Measurements from ENCODE around the gene MYO5C.

The MYO5C gene

DNA sequence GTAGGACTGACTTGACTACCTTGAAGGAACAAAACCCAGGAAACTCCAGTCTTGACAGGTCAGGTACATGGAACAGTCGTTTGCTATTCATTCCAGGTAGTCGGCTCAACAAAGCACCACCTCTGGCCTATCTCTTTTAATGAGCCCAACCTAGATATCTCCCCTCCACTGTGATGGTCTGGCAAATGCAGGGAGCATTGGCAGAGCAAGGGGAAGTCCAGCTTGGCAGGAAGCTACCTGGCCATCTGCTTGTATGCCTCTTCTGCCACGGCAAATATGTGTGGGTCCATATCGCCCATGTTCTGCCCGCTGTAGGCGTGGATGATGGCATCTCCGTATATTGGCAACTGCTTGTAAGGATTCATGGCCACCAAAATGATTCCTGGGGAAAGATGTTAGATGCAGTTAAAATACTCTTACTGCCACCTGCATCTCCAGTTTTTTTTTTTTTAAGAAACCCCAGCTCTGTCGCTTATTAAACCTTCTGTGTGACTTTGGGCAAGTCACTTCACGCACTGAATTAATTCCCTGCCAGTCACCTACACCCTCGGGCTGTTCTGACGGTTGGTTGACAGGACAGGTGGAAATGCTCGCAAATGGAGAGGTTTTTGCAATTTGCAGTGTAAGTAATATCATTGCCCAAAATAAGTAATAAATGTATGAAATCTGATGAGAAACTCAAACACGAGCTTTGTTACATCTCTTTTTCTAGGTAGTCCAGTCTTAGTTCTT is 16.8 kb downstream of the MYO5C start:
- no peak for DNase-seq (ENCODE audit: low read depth in 1 of 2, low spot score in 1 of 2)

DNA sequence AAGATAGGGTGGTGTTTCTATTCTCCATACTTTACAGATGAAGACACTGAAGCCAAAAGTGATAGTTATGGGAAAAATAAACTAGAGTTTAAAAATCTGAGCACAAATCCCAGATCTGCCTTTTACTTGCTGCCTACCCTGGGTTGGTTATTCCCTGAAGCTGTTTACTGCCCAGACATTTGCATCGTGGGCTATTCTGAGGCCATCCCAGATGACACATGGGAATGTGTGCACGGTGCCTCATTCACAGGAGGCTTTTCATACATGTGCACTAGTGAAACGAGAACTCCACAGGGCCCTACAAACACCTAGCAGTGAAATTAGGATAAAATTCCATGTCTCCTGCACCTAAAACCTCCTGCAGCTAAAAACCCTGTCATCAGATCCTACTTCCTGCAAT is 17.5 kb downstream of the MYO5C start:
- no peak for DNase-seq (ENCODE audit: low read depth in 1 of 2, low spot score in 1 of 2)

DNA sequence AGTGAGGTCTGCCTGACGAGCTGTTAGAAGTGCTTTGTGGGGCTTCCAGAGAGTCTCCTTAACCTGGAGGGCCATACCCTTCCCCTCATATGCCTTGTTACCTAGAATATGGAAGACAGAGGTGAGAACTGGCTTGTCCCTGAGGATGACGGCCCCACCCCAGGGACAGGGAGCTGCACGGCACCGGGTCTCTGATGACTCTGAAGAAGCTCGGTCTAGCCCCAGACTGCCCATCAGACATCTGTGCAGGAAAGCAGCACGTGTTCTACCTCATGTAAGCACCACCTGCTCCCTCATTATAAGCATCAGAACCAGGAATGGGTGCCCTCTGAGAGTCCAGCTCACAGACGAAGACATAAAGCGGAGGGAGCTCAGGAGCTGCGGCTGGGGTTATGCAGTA is 18.0 kb downstream of the MYO5C start:
- DNase-seq (ENCODE audit: low read depth in 1 of 2, low spot score in 1 of 2) = no peak

DNA sequence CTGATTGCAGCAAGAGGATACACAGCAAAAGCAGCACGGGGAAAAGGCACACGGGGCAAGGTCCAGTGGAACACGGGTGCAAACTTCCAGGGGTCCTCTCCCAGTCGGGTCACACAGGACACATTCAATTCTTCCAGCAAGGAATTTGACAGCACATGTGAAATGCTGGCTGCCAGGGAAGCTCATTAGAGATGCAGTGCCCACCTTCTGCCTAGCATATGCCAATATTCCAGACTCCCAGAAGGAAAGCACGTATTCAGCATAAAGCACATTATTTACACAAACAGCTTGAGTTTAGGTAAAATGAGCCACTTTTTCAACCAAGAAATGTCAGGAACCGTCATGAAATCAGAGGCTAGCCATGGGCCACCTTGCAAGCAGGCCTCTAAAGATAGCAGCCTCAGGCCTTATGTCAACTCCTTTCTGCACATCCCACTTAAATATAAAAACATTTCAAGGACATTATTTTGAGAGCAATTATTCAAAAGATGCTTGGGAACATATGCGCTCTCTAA is 19.3 kb downstream of the MYO5C start:
- DNase-seq (ENCODE audit: low read depth in 1 of 2, low spot score in 1 of 2) = no peak

DNA sequence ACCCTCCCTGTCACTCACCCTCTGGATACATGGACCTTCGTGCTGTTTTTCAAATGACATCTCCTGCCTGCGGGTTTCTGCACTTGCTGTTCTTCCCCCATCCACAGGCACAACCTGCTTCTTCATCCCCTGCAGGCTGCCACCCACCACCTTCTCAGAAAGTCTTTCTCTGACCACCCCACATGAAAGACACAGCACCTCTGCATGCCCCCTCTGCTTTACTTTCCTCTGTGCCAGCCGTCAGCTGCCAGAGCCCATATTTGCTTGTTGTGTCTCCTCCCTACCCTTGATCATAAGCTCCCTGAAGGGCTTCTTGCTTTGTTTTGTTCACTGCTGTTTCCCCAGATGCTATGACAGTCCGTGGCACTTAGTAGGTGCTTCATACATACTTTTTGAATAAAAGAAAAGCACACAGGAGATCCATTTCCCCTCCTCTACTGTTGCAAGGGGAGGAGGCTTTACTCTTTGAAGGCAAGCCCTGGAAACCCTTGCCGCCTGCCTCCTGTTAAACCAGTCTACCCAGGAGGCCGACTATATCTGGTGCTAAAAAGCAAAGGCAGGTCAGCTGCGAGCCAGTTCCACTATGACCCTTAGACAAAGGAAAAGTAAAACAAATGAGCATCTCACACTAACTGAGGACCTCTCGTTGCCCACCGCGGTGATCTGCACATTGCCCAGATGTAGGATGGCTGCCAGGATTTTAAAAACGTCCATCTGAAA is 31.9 kb downstream of the MYO5C start:
- no peak for DNase-seq (ENCODE audit: low read depth in 1 of 2, low spot score in 1 of 2)

DNA sequence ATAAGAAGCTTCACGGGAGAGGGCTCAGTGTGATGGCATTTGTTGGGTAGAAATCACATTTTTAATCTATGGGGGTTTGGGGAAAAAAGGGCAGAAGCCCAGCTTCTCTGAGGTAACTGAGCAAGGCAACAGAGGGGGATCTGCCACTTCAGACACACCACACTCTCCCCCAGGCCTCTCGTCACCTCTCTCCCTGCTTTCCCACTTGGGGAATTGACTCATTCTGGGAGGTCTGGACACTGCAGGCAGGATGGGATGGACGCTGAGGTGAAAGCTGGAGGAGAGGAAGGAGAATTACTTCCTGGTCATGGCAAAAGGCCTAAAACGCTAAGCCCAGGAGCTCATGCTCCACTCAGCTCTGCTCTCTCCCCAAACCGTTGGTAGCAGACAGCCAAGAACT is 33.2 kb downstream of the MYO5C start:
- DNase-seq (ENCODE audit: low read depth in 1 of 2, low spot score in 1 of 2) = no peak

DNA sequence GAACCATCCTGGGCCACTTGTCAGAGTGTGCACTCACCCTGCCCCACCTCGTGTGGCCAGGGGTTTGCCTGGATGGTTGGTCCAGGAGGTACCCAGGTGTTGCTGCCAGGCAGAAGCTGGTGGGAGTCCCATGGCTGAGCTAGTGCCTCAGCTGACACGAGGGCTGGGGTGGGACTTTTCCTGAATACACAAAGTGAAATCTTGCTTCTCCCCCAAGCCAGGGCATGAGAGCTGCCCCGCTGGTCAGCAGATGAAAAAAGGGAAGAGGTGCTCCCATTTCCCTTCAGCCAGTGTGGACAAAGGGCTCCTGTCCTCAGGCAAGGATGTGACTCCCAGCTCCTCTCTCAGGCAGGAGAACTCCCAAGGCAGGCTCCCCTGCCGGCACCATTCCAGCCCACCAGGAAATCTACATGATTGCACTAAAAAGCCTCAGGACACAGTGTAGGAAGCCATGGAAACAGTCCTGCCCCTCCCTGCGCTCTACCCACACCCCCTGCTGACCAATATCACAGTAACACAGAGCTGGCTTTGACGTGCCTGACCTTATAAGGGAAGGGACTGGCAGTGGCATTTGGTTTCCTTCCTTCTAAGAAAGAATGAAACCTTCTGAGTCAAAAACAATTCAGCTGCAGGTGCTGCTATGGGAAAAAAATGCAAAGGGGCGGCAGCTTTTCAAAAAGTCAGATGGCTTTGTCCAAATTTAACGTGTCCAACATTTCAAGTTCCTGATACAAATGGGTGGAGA is 33.9 kb downstream of the MYO5C start:
- peak in 1 of 2 donors; percentile 47 for DNase-seq (ENCODE audit: low read depth in 1 of 2, low spot score in 1 of 2)

DNA sequence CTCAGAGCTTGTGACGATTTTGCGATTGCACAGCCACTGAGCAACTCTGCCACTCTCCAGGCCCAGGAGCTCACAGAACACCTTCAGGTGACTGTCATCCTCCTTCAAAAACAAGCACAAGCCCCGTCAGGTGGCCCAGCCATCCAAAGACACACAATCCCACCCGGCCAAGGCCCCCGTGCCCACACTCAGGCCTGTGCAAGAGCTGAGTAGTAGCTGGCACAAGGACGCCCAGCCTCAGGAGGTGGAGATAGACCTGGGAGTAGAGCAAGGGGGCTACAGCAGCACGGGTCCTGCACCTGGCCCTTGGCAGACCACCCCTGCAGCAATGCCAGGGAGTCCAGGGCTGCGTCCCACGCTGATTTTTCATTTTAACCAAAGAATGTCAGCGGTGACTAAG is 34.6 kb downstream of the MYO5C start:
- DNase-seq (ENCODE audit: low read depth in 1 of 2, low spot score in 1 of 2) = no peak

DNA sequence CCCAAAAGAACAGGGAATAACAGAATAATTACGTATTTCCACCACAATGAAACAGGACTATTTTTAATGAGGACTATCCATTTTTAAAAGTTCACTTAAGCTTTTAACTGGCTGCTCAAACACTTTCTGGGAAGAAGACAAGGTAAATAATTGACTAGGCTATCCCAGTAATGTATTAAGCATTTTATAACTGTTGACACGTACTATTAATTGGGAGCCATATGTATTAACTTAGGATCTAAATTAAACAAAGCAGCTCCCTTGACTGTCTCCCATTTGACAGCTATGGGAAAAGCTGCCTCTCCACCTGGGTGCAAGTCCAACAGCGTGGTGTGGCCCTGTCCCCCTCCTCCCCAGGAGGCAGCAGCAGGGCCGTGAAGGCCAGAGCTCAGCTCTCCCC is 36.1 kb downstream of the MYO5C start:
- DNase-seq (ENCODE audit: low read depth in 1 of 2, low spot score in 1 of 2) = no peak

DNA sequence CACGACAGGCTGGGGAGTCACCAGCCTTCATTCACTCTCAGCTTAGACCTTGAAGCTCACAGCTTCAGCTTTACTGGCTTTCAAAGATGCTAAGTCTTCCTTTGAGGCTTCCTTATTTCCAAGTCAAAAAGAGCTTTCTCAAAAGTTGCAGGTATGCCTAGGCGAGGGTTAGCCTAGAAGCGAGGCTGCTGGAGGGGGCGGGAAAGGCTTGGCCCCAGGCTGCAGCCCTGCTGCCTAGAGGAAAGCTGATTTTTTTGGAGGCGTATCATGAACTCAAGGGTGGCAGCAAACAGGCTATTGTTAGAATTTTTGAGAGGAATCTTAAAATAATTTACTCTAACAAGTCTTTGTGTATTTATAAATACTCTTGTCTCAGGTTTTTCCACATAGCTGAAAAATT is 37.1 kb downstream of the MYO5C start:
- no peak for DNase-seq (ENCODE audit: low read depth in 1 of 2, low spot score in 1 of 2)

DNA sequence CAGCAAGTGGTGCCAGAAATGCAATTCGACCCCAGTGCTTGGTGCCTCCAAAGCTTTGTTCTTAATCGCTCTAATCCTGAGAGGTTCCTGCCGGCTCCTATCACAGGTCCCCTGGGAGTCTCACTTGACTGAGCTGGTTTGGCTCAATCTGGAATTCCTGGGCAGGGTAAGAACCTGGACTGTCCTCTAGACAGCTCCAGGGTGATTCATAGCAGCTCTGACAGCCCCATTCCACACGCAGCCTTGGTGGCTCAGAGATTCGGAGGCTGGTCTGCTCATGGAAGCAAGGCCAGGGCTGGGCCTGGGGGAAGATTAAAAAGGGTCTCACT is 37.9 kb downstream of the MYO5C start:
- DNase-seq (ENCODE audit: low read depth in 1 of 2, low spot score in 1 of 2) = no peak

DNA sequence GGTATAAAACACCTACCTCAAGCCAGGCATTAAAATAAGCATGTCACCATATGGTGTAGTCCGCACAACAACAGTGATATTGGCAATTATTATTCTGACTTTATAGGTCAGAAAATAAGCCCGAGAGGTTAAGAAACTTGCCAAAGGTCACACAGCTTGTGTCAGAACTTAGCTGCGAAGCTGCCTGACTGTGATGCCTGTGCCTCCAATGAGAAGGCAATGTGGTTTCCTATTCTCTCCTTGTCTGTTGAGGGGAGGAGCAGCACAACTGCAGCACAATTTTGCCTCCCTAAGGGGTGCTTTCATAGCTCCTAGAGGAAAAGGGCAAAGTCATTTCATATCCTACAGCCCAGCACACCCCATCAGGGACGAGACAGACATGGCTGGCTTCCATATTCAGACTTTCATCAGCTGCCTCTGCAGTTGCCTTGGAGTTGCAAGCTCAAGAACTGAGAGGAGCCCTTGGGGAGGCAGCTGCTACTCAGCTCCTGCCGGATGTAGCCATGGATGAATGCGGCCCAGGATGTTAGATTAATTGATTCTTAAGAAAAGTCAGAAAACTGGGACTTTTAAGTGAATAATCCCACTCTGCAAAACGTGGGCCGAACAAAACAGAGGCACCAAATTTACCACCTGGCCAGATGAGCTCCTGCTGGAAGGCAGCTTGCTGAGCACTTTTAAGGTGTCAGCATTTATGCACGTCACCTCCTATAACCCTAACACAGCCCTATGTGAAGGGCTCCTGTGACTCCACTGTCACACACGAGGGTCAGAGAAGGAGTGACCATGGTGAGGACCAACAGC is 38.5 kb downstream of the MYO5C start:
- DNase-seq (ENCODE audit: low read depth in 1 of 2, low spot score in 1 of 2) = no peak

DNA sequence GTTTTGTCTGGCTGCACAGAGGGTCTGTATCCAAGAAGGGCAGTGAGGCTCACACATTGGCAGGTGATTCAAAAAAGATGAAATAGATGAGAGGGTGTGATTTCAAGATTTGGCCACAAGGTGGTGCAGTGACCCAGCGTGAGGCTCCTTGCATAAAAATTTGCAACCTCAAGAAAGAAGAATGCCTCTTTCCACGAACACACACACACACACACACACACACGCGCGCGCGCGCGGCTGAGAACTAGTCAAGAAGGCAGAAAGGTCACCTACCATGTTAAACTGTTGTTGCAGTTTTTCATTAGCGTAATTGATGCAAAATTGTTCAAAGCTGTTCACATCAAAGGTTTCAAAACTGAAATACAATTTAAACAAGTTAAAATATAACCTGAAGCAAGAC is 39.2 kb downstream of the MYO5C start:
- peak; percentile 38 to 68 for DNase-seq (ENCODE audit: low read depth in 1 of 2, low spot score in 1 of 2)

DNA sequence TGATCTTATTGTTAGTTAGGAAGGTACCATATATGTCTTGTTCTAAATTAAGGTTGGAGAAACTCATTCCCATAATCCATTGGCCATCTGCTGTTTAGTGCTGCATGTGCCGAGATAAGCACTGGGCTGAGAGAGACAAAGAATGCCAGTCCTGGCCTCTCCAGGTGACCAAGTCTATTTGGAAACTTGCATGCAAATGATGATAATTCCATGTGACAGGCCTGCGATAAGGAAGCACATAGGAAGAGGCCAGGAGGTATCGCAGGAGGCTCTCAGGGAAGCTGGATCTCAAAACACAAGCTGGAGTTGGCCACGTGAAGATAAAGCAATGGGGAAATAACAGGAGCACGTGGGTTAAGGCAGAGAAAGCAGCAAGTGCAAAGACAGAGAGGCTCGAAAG is 39.7 kb downstream of the MYO5C start:
- DNase-seq (ENCODE audit: low read depth in 1 of 2, low spot score in 1 of 2) = no peak

DNA sequence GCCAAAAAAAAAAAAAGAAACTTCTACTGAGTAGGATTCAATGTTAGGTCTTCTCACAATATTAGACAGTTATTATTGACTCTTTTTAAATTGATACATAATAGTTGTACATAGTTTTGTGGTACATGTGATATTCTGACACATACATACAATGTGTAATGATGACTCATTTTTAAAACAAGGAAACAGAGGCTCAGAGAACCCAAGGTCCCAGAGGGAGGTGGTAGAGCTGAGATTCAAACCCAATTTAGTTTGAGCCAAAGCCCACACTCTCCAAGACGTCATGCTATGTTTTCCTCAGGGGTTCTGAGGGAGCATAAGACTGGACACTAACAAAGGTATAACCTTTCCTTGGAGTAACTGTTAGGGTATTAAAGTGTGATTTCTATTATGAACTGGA is 40.6 kb downstream of the MYO5C start:
- no peak for DNase-seq (ENCODE audit: low read depth in 1 of 2, low spot score in 1 of 2)

DNA sequence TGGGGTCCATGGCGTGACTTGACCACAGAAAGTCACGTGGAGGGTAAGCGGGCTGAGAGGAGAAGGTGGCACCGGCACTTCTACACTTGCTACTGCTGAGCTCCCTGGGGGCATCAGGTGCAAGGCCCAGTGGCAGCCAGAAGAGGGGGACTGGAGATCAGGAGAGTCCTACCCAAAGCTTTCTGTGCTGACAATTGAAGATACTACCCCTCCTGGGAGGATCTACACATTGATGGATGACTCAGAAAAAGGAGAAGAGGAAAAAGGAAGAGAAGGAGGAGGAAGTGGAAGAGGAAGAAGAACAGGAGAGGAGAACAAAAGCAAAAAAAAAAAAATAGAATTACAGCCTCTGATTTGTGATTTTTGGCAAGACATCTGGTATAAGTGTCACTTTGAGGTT is 41.2 kb downstream of the MYO5C start:
- DNase-seq (ENCODE audit: low read depth in 1 of 2, low spot score in 1 of 2) = no peak

DNA sequence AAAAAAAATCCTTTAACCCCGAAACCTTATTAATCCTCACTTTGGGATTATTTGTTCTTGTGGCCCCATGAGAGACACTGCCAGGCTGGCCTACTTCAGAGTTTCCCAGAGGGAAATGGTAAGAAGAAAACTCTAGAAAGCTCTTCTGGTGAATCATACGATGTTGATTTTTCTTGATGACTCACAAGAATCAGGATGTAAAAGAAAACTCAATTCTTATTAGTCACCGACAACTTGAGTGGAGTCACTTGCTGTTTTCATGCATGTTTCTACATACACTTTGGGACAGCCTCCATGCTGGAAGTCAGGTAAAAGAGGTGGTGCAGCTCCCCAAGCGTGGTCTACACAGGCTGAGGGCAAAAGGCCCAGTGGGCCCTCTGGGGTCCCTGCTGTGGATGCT is 42.8 kb downstream of the MYO5C start:
- DNase-seq (ENCODE audit: low read depth in 1 of 2, low spot score in 1 of 2) = no peak

DNA sequence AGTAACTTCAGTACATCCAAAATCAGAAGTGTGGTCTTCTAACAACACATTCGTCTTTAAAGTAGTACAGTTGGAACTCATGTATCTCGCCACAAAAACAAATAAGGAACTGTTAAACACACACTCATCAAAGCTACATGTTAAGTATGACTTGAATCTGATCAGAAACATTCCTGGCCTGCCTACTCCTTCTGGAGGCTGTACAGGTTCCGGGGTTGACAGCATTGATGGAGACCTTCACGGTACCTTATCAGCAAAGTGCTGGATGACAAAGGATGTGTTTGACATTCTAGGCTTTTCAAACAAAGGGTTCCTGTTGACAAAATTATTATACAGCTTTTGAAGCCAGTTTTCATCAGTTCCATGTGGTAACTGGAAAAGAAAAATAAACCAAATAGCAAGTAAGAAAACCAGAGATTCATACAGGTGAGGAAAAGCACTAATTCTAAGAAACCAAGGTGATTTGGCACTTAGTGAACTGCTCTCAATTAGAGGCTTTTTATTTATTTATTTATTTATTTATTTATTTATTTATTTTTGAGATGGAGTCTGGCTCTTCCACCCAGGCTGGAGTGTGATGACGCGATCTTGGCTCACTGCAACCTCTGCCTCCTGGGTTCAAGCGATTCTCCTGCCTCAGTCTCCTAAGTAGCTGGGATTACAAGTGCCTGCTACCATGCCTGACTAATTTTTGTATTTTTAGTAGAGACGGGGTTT is 44.3 kb downstream of the MYO5C start:
- no peak for DNase-seq (ENCODE audit: low read depth in 1 of 2, low spot score in 1 of 2)

DNA sequence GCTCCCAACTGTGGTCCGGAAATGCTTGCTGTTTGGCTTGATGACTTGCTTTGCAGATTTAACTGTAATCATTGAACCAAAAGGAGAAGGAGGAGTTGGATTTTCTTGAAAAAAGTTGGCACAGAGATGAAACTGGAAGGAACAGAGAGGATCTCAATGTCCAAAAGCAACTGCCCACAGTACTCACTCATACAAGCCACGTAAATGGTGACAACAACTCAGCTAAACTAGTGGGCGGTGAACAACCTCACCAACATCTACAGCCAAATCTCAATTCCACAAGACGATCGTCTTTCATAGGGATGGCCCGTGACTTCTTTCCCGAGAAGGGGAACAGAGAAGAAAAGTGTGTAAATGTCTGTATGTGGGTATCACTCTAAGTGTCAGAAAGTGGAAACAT is 48.1 kb downstream of the MYO5C start:
- no peak for DNase-seq (ENCODE audit: low read depth in 1 of 2, low spot score in 1 of 2)

DNA sequence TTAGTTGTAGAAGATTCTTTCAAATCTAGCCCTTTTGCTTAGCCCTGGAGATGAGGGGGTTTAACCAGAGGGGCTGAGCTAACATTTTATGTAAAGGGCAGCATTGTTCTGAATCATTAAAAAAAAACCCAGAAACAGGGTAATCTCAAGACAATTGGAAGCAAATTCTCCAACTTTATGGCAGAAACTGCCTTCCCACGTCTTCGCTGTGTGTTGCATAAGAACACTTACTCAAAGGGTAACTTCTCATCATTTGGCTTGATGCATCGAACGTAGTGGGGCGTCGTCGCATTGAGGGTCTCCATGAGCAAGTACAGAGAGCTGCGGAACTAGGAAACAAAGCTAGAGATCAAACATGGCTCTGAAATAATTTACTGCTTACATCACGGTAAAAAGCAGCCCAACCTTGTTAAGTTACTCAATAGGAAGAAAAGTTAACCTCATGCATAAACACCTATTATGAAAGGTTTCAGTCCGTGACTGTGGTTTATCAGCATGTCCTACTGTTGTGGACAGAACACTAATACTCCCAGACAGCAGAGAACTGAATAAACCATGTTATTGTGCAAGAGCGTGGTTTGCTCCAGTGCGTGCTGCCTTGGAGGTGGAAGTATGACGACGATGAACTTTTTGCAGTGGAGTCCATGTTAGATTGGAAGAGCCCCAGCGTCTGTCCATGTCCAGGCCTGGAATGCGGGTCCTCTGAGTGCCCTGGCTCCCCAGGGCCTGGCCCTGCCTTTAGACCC is 48.7 kb downstream of the MYO5C start:
- DNase-seq (ENCODE audit: low read depth in 1 of 2, low spot score in 1 of 2) = no peak

All from activated CD4-positive, alpha-beta T cell treated with anti-CD3 and anti-CD28 coated beads, Interleukin-2, amount 50 U/mL, for 24 hours (primary cell).